Esophagus muscularis mucosa (tissue), 4 donors: ENCODE results near the gene CDC42SE2. TPM values are rescaled to one million over a fixed set of nuclear protein-coding genes. Genes with fewer than 3 reads are reported as not detected.

Experiments
- DNase-seq: peaks from one replicate; pipeline ENCODE4 v3.0.0-alpha.2; 2017; ENCODE audit errors: extremely low spot score
- H3K27ac ChIP-seq, 4 donors: fragments of 200-600 bp; sonication (generic); replicated peaks in 1 of 4; 1 replicate in 3 of 4; 2 replicates in 1 of 4; pipeline ENCODE4 v1.5.1; 2016 to 2019; ENCODE audit warnings: mild to moderate bottlenecking in 1 of 4
- H3K27me3 ChIP-seq, 4 donors: fragments of 200-600 bp; sonication (generic); one replicate each; pipeline versions ENCODE4 v1.5.1 to v1.6.0; 2016 to 2019
- H3K36me3 ChIP-seq, 4 donors: fragments of 200-600 bp; sonication (generic); one replicate each; pipeline ENCODE4 v1.5.1; 2016 to 2019
- H3K4me1 ChIP-seq, 4 donors: fragments of 200-600 bp; sonication (generic); one replicate each; pipeline ENCODE4 v1.5.1; 2016 to 2019
- H3K4me3 ChIP-seq, 4 donors: fragments of 200-600 bp; sonication (generic); 1 replicate in 2 of 4; 2 replicates in 2 of 4; pipeline ENCODE4 v1.5.1; 2016 to 2019; ENCODE audit warnings: mild to moderate bottlenecking in 4 of 4, moderate library complexity in 1 of 4
- H3K9me3 ChIP-seq, 4 donors: fragments of 200-600 bp; sonication (generic); 1 replicate in 3 of 4; 2 replicates in 1 of 4; pipeline ENCODE4 v1.5.1; 2016 to 2019
- EP300 ChIP-seq: sonication (generic); formaldehyde crosslinking; IDR thresholded peaks from one replicate; pipeline ENCODE4 v1.6.1; 2017; ENCODE audit warnings: antibody characterized with exemption
- POLR2A ChIP-seq: fragments of 450-650 bp; IDR thresholded peaks from one replicate; pipeline ENCODE4 v1.6.1; 2017; ENCODE audit warnings: antibody characterized with exemption, moderate library complexity, mild to moderate bottlenecking, low read depth
- POLR2AphosphoS5 ChIP-seq, 2 donors: sonication (generic); formaldehyde crosslinking; IDR thresholded peaks; one replicate each; pipeline ENCODE4 v1.6.1; 2017; ENCODE audit warnings: antibody characterized with exemption in 2 of 2
- WGBS: methylation state at CpG from one replicate; pipeline ENCODE4 v1.1.5; 2018; 5-methylcytosine and 5-hydroxymethylcytosine counted together
- intact Hi-C: fragments of 100-400 bp; cut with DNase I; formaldehyde crosslinking; loops from one replicate; pipeline ENCODE4 v1.15.1; 2023
- total RNA-seq, 4 donors: library from RNA; depleted of rRNA; stranded (reverse); fragments of >200 nt; gene quantifications; one replicate each; pipeline versions ENCODE4 v1.1.0 to v1.2.1, GENCODE V29; 2016
- TF ChIP-seq, protein P1 (sequence below), 3 experiments: fragments of 200-600 bp in 2 of 3; fragments of 450-650 bp in 1 of 3; sonication (generic) in 2 of 3; IDR thresholded peaks; one replicate each; pipeline ENCODE4 v1.5.1; 2017 to 2019; ENCODE audit warnings: antibody characterized with exemption in 3 of 3, mild to moderate bottlenecking in 2 of 3, moderate library complexity in 1 of 3

The CDC42SE2 gene
- total RNA-seq, 4 donors from 2014 or later: 23.1 to 28.0 (median 25.4) TPM

- no peak for DNase-seq
- intact Hi-C loops: no loop called here
- no peaks in the 10 kb centered on the region for H3K9me3 ChIP-seq
- H3K36me3 ChIP-seq: peaks cover 0 to 28% (median 7%) of the 10 kb centered on the region in 4 donors
- TF ChIP-seq, protein P1, sequence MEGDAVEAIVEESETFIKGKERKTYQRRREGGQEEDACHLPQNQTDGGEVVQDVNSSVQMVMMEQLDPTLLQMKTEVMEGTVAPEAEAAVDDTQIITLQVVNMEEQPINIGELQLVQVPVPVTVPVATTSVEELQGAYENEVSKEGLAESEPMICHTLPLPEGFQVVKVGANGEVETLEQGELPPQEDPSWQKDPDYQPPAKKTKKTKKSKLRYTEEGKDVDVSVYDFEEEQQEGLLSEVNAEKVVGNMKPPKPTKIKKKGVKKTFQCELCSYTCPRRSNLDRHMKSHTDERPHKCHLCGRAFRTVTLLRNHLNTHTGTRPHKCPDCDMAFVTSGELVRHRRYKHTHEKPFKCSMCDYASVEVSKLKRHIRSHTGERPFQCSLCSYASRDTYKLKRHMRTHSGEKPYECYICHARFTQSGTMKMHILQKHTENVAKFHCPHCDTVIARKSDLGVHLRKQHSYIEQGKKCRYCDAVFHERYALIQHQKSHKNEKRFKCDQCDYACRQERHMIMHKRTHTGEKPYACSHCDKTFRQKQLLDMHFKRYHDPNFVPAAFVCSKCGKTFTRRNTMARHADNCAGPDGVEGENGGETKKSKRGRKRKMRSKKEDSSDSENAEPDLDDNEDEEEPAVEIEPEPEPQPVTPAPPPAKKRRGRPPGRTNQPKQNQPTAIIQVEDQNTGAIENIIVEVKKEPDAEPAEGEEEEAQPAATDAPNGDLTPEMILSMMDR (IDR thresholded peaks at IDR 0.05): no peak
- no peak for TF ChIP-seq POLR2AphosphoS5 (IDR thresholded peaks at IDR 0.05)
- TF ChIP-seq POLR2A: no peak
- no peak for TF ChIP-seq EP300
- H3K4me3 ChIP-seq: no peak overlapping the region
- H3K27me3 ChIP-seq: no peaks in the 10 kb centered on the region
- 44% methylated on average over 4 of the region's 4 CpGs for WGBS
- H3K4me1 ChIP-seq: peaks cover 0 to 22% (median 14%) of the 10 kb centered on the region in 4 donors
- peak overlapping the region in 1 of 4 donors; percentile 30 for H3K27ac ChIP-seq
Measured at GRCh38 chr5:131386779-131387178, 122.9 kb downstream of the CDC42SE2 start.

DNA sequence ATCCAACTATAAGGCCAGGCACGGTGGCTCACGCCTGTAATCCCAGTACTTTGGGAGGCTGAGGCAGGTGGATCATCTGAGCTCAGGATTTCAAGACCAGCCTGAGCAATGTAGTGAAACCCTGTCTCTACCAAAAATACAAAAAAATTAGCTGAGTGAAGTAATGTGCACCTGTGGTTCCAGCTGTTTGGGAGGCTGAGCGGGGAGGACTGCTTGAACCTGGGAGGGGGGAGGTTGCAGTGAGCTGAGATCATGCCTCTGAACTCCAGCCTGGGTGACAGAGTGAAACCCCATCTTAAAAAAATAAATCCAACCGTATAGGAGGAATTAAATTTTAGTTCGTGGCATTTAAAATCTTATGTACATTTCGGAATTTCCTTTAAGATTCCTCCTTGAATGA lies 123.4 kb downstream of the CDC42SE2 start:
- no peak for DNase-seq
- Histone ChIP-seq H3K36me3 (peaks cover 0 to 33% (median 9%) of the 10 kb centered on the region in 4 donors), H3K27me3 (no peaks in the 10 kb centered on the region), H3K4me1 (peaks cover 0 to 22% (median 11%) of the 10 kb centered on the region in 4 donors), H3K27ac (peak overlapping the region in 1 of 4 donors; percentile 30), H3K9me3 (no peaks in the 10 kb centered on the region), H3K4me3 (no peak overlapping the region)
- intact Hi-C loops: no loop called here
- TF ChIP-seq, protein P1 (IDR thresholded peaks at IDR 0.05): no peak
- TF ChIP-seq POLR2AphosphoS5 (IDR thresholded peaks at IDR 0.05) (no peak), EP300 (no peak), POLR2A (no peak)
- 93% methylated on average over 6 of the region's 6 CpGs for WGBS

DNA sequence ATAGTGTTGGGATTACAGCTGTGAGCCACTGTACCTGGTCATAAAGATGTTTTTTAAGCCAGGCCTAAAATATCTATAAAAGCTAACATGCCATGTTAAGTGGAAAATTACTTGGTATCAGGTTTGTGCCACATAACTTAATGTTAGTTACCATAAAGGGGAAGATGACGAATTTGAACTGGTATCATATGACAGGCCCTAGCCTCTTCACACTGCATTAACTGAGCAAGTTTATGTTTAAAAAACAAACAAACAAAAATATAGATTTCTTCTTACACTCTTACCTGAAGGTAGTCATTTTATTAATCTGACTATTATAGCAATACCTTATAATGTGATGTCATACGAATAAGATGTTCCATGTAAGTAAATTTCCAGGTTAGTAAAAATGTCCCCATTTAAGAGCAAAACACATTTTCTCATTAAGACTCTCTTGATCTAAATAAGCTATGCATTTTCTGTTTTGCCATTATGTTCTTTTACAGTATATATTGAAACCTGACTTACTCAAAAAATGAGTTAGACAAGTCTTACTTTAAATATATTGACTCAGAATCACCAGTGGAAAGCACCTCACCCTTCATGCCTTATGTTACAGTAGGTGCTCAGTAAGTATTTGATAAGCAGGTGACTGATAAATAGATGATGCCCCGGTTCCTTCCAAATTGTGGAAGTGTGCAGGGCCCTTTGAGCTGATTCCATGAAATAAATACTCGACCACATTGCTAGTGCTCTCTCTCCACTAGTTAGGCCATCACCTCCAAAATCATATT lies 125.4 kb downstream of the CDC42SE2 start:
- Histone ChIP-seq H3K36me3 (peaks cover 0 to 35% (median 13%) of the 10 kb centered on the region in 4 donors), H3K4me1 (peaks cover 0 to 29% (median 21%) of the 10 kb centered on the region in 4 donors), H3K27me3 (no peaks in the 10 kb centered on the region), H3K27ac (no peak overlapping the region), H3K4me3 (no peak overlapping the region), H3K9me3 (no peaks in the 10 kb centered on the region)
- intact Hi-C loops: no loop called here
- TF ChIP-seq POLR2A (no peak), POLR2AphosphoS5 (IDR thresholded peaks at IDR 0.05) (no peak), EP300 (no peak)
- TF ChIP-seq, protein P1 (IDR thresholded peaks at IDR 0.05): no peak
- WGBS: 93% methylated on average over 4 of the region's 4 CpGs
- no peak for DNase-seq

GRCh38 chr5:131389869-131390265 lies 126.0 kb downstream of the CDC42SE2 start:
- H3K27me3 ChIP-seq: no peaks in the 10 kb centered on the region
- H3K27ac ChIP-seq: no peak overlapping the region
- no peak for DNase-seq
- H3K4me1 ChIP-seq: peaks cover 0 to 27% (median 16%) of the 10 kb centered on the region in 4 donors
- H3K4me3 ChIP-seq: no peak overlapping the region
- WGBS: 55% methylated on average over 1 of the region's 1 CpG
- TF ChIP-seq POLR2A (no peak), EP300 (no peak), POLR2AphosphoS5 (IDR thresholded peaks at IDR 0.05) (no peak)
- TF ChIP-seq, protein P1 (IDR thresholded peaks at IDR 0.05): no peak
- peaks cover 0 to 38% (median 15%) of the 10 kb centered on the region in 4 donors for H3K36me3 ChIP-seq
- intact Hi-C loops: no loop called here
- no peaks in the 10 kb centered on the region for H3K9me3 ChIP-seq
